WI38 (cell line): Measurements from ENCODE around the gene NCK1.

Experiments used
- H3K4me3 ChIP-seq: 2 replicates; pipeline ENCODE4 v1.5.1; 2011; ENCODE audit warnings: low read depth, mild to moderate bottlenecking, control low read depth, low read length
- TF ChIP-seq, protein P1 (sequence below): IDR thresholded peaks from 2 replicates; pipeline ENCODE4 v1.5.1; 2012; ENCODE audit warnings: low read depth, mild to moderate bottlenecking, control low read depth, low read length

NCK1 gene

DNA sequence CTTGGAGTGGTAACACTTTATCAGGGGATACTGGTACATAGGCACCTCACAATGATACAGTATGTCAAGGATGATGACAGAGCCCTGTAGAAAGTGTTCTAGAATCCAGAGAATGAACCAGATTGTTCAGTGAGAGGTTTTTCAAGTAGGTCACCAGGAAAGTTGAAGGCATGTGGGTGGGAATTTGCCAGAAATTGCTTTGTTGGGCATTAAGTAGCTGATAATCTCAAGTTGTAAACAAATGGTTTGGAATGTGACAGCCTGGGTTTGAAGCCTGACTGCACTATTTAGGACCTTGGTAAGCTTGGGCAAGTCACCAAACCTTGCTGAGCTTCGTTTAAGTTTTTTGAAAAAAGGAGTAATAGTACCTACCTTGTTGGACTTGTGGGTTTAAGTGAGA, 30.5 kb upstream of the NCK1 start:
- TF ChIP-seq, protein P1, sequence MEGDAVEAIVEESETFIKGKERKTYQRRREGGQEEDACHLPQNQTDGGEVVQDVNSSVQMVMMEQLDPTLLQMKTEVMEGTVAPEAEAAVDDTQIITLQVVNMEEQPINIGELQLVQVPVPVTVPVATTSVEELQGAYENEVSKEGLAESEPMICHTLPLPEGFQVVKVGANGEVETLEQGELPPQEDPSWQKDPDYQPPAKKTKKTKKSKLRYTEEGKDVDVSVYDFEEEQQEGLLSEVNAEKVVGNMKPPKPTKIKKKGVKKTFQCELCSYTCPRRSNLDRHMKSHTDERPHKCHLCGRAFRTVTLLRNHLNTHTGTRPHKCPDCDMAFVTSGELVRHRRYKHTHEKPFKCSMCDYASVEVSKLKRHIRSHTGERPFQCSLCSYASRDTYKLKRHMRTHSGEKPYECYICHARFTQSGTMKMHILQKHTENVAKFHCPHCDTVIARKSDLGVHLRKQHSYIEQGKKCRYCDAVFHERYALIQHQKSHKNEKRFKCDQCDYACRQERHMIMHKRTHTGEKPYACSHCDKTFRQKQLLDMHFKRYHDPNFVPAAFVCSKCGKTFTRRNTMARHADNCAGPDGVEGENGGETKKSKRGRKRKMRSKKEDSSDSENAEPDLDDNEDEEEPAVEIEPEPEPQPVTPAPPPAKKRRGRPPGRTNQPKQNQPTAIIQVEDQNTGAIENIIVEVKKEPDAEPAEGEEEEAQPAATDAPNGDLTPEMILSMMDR: no peak
- H3K4me3 ChIP-seq: no peak overlapping the region

DNA sequence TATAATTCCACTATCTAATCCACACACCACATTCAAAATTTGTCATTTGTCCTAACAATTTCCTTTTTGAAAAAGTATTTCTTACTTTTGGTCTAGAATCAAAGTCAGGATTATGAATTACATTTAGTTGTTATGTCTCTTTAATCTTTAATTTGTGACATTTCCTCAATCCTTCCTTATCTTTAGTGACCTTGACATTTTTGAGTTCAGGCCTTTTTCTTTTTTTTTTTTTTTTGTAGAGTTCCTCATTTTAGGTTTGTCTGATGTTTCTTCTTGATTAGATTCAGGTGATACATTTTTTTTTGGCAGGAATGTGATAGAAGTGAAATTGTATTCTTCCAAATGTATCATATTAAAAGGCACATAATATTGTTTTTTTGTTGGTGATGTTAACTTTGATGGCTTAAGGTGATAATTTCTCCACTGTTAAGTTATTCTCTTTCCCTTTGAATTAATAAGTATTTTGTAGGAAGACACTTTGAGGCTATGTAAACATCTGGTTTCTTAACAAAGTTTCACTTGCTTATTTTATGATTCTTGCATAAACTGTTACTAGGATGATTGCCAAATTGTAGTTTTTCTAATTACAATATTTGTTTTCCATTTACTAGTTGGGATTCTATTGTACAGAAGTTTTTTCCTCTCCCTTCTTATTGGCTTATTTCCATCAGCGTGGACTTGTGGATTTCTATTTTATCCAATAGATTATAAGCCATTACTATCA, 26.8 kb upstream of the NCK1 start:
- no peak overlapping the region for H3K4me3 ChIP-seq
- TF ChIP-seq, protein P1: no peak

DNA sequence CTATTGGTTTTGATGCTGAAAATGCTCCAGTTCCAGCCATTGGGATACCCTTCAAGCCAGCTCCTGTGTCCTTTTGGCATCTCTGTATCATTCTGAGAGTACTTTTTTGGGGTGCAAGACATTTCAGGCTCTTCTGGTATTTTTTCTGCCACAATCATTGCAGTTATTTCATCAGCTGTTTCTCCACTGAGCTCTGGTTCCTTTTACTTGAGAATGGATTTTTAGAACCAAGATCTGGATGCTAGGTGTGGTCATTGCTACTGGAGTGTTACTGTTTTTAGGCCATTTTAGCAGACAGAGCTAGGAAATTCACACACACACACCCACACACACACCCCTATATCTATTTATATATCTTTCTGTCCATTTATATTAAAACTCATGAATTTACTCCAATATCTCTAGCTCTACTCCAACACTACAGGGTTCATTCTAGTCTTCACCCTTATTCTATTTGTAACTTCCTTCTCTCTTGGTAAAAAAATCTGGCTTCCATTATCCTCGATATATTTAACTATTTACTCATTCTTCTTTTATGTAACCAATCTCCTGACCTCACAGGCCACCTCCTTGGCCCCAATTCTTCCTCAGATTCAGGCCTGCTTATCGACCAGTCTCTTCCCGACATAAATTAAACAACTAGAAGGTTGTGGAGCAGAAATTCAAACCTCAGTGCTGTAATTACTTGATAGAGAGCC, 26.0 kb upstream of the NCK1 start:
- TF ChIP-seq, protein P1: no peak
- H3K4me3 ChIP-seq: no peak overlapping the region

DNA sequence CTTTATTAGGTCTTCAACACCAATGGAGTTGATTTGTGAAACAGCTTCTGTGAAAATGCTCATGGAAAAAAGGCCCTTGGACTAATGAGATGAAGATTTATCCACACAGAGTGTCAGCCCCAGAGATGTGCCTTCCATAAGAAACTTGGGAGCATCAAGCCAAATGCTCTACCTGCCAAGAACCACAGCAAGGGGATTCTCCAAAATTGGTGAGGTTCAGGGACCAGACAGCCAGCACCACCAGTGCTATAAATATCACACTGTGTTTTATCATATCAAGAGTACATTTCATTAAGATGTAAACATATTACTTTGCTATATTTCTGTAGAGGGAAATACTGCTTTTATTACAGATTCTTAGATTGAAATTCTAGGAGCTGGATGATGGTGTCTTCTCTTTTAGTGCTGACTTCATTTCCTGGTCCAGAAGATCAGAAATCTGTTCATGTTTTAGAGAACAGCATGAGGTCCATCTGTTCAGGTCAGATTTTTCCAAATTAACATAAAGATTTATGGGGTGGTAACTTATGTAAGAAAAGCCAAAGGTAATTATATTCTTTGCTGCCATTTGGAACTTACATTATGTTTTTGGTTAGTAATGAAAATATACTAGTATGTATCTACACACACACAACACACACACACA, 25.4 kb upstream of the NCK1 start:
- TF ChIP-seq, protein P1: no peak
- no peak overlapping the region for H3K4me3 ChIP-seq

DNA sequence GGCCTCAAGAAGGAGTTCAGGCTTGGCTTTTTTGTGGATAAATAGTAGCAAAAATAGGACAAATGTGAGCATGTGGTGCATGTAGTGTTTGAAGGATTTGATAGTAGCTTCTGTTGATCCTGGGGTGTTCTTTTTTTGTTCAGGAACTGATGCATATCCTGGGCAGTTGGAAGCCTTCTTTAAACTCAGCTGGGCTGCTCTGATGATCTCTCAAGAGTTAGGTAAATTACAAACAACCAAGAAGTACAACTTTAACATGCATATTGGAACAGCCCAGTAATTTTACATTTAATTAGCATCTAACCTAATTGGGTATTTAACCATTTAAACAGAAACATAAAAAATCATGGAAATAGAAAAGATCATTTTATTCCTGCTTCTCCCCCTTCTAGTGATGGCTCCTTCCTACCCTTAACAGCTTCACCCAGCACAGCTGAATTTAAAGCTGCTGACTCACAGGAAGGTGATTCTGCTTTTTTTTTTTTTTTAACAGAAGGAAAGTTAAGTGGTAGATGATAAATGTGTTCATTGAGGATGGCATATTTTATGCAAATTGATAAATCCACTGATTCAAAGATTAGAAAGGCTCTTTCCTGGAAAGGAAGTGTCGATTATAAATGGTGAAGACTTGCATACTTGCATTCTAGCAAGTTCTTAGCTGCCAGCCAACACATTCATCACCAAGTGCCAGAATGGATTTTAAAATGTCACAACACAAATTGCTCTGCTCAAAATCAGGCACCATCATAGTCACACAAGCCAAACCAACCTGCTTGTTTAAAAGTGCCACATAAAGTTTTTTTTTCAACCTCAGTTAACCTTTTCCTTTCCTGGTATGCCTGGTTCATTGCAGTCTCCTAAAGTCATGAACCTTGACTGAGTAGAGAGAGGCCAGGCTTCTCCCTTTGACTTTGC, 23.1 kb upstream of the NCK1 start:
- H3K4me3 ChIP-seq: no peak overlapping the region
- TF ChIP-seq, protein P1: no peak

DNA sequence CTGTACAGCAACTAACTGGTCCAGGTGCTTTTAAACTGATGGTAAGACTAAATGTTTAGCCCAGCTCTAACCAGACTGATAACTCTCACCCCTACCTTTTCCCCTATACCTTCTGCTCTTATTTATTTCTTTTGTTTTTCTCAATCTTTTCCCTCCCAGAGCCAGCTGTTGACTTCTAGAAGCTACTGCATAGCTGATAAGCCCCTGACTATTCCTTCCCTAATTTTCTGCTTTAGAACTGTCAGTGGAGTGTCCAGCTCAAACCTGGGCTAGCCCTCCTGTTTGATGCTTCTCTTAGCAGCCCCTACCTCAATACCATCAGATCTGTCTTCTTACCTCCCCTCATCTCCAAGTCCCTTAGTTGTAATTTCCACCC, 22.5 kb upstream of the NCK1 start:
- TF ChIP-seq, protein P1: no peak
- no peak overlapping the region for H3K4me3 ChIP-seq
